ENCODE measurements around the gene TARS3.
"Not testable (repeated sequence)": the region's sequence is repeated elsewhere in the genome, so short reads cannot be mapped to it uniquely, and the experiment has no call there.

TARS3 gene

DNA sequence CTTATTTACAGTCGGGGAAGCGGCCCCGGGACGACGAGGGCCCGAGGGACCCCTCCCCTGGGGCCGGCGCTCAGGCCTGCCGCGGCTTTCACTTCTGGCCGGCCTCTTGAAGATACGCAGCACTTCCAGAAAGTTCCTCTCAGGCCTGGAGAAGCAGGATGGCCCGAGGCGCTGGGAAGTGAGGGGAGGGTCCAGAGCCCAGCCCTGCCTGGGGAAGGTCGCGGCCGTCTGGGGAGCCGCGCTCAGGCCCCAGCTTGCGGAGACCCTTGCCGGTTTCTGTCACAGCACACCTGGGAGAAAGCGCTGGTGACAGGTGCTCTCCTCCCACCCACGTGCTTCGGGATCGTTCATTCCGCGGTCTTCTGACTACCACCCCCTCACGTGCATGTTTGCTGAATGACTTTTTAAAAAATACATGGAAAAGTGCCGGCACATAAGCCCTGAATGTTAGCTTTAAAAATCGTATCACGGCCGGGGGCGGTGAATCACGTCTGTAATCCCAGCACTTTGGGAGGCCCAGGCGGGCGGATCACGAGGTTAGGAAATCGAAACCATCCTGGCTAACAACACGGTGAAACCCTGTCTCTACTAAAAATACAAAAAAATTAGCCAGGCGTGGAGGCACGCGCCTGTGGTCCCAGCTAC is 71.4 kb downstream of the TARS3 start:
- no peak for DNase-seq

- DNase-seq: peak; percentile 95
Measured at GRCh38 chr15:101652098-101652785, 72.0 kb downstream of the TARS3 start, which contains the start of gene TM2D3. Gene TM2D3, minus strand, starts transcription at chr15:101652381. Its CDS starts 20 bp downstream, at chr15:101652361.

- no peak for DNase-seq
Measured at GRCh38 chr15:101651554-101652097, 72.6 kb downstream of the TARS3 start.

- no peak for DNase-seq
Measured at GRCh38 chr15:101650145-101650544, 74.1 kb downstream of the TARS3 start.

- no peak for DNase-seq
Measured at GRCh38 chr15:101648356-101648755, 75.9 kb downstream of the TARS3 start.

- DNase-seq: no peak
Measured at GRCh38 chr15:101647251-101647650, 77.0 kb downstream of the TARS3 start.

GRCh38 chr15:101646672-101647071 is 77.6 kb downstream of the TARS3 start:
- DNase-seq: no peak

DNA sequence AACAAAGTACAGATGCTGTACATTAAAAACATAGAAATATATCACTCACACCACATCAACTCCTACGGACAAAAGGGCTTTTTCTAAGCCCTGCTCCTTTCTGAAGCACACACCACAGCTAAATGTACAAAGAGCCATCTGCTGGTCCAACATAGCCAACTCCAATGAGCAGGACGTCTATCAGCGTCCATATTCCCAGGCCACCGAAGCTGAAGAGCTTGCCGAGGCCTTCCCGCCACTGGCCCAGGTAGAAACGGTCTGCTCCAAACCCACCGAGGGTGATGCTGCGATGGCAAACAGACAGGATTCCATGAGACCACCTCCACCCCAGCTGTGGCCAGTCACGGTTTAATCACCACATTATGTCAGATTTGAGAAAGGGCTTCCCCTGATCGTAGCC is 81.9 kb downstream of the TARS3 start:
- no peak for DNase-seq

GRCh38 chr15:101641894-101642293 is 82.4 kb downstream of the TARS3 start:
- no peak for DNase-seq

GRCh38 chr15:101641129-101641764 is 83.0 kb downstream of the TARS3 start:
- DNase-seq: peak; percentile 75

- DNase-seq: no peak
Measured at GRCh38 chr15:101639667-101640066, 84.6 kb downstream of the TARS3 start.

DNA sequence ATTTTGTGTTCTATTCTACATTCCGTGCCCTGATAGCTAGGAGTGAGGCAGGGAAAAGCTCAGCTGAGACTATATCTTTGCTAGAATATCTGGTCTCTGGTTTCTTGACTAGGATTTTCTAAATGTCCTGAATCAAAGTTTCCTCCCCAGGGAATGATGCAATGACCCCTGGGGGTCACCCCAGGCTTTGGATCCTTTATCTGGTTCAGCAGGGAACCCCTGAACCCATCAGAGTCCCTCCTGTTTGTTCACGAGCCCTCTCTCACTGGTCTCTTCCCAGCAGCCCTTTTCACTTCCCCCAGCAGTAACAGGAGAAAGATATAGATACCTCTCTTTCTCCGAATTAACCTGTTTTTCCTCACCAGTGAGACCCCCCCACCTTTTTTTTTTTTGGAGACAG is 86.4 kb downstream of the TARS3 start:
- DNase-seq: no peak

GRCh38 chr15:101637516-101637915 is 86.8 kb downstream of the TARS3 start:
- DNase-seq: no peak

GRCh38 chr15:101637038-101637437 is 87.2 kb downstream of the TARS3 start:
- no peak for DNase-seq

DNA sequence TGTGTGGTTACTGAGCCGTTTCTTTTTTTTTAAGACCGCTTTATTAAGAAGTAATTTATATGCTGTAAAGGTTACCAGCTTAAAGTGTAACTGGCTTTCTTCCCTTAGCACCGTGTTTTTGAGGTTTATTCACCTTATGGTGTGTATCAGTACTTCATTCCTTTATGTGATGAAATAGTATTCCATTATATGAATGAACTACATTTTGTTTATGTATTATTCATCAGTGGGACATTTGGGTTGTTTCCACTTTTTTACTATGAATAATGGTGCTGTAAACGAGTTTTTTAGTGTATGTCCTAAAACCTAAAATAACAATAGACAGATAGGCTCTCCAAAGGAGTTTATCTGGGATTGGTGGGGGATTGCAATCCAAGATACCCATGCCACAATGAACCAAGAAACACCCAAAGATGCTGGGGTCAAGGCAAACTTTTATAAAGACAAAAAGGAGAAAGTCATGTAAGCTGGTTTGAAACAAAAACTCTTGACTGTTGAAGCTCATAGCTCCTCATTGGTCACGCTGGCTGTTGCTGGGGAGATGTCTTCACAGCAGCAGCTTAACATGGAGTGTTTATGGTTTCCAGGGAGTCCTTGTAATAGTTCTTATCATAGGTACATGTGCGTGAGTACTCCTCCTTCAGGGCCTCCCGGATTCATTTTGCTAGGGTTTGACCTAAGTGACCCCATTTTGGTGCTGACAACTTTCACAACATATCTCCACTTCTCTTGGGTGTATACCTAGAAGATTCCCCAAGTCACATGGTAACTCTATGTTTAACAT is 88.1 kb downstream of the TARS3 start:
- no peak for DNase-seq

DNA sequence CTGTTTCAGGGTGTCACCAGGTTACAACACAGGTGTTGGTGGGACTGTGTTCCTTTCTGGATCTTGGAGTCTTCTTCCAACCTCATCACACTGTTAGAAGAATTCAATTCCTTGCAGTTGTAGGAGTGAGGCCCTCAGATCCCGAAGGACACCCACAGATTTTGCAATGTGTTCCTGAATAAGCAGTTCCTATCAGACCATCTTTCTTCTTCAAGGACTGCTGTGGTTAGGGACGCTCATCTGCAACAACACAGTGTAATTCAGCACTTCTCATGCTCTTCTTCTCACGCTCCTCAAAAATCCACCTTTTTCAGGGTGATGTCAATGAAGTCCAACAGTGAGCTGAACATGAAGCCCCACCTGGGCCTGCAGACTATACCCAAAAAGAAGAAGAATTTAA is 90.9 kb downstream of the TARS3 start:
- no peak for DNase-seq

- DNase-seq: not testable (repeated sequence)
Measured at GRCh38 chr15:101626729-101627128, 97.5 kb downstream of the TARS3 start.

DNA sequence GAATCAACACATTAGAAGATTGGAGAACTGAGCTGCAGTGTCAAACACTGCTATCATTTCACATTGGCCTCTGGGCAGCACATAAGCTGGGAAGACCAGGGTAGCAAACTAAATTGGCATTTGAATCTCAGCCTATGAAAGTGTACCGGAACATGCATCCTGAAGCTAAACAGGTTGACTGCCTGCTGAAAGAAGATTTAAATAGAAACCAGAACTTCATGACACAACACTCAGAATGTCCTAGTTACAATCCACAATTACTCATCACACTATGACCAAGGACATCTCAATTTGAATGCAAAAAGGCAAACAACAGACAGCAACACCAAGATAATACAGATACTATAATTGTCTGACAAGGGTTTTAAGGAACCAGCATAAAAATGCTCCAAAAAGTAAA is 98.3 kb downstream of the TARS3 start:
- no peak for DNase-seq

GRCh38 chr15:101625184-101625583 is 99.1 kb downstream of the TARS3 start:
- no peak for DNase-seq

DNA sequence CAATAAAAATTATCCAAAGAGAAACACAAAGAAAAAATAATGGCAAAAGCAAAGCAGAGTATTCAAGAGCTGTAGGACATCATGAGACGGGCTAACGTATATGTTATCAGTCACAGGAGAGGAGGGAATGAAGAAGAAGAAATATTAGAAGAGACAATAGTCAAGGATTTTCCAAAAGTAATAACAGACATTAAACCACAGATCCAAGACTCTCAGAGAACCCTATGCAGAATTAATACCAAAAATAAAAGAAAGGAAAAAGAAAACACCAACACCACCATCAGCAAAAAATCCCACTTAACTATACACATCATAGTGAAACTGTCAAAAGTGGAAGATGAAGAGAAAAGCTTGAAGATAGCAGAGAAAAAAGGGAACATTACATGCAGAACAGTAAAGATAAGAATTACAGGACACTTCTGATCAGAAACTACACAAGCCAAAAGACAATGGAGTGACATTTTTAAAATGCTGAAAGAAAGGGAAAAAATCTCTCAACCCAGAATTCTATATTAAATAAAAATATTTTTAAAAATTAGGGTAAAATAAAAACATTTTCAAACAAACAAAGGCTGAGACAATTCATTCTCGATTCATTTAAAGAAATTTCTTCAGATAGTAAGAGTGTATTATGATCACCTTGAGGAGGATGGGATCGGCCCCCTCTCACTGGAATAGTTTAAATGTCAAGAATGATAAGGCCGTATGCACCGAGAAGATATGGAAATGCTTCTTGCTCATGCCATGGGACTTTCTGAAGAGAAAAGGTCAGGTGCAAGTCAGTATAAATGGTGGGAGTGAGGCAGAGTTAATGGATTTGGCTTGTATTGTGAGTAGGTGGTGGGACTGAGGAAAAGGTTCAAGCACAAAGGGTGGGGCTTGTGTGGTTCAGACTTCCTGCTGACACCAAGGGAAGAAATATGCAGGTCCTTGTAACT is 100.6 kb downstream of the TARS3 start:
- DNase-seq: no peak

GRCh38 chr15:101621961-101622360 is 102.3 kb downstream of the TARS3 start:
- no peak for DNase-seq

GRCh38 chr15:101620671-101621070 is 103.6 kb downstream of the TARS3 start:
- no peak for DNase-seq
